ENCODE data around the gene ADAM12.

The ADAM12 gene

GRCh38 chr10:126083009-126083408 is 305.3 kb downstream of the ADAM12 start:
- no peak overlapping the region for H3K4me3 ChIP-seq (ENCODE audit: low read depth, low read length)
- TF ChIP-seq CTCF (IDR thresholded peaks at IDR 0.05; ENCODE audit: borderline replicate concordance, insufficient read depth, low read depth, low read length), result no peak

GRCh38 chr10:126081841-126082466 is 306.3 kb downstream of the ADAM12 start:
- H3K4me3 ChIP-seq (ENCODE audit: low read depth, low read length), result no peak overlapping the region
- no peak for TF ChIP-seq CTCF (IDR thresholded peaks at IDR 0.05; ENCODE audit: borderline replicate concordance, insufficient read depth, low read depth, low read length)

- no peak overlapping the region for H3K4me3 ChIP-seq (ENCODE audit: low read depth, low read length)
- no peak for TF ChIP-seq CTCF (IDR thresholded peaks at IDR 0.05; ENCODE audit: borderline replicate concordance, insufficient read depth, low read depth, low read length)
Measured at GRCh38 chr10:126080879-126081411, 307.3 kb downstream of the ADAM12 start.

GRCh38 chr10:126080291-126080825 is 307.9 kb downstream of the ADAM12 start:
- no peak for TF ChIP-seq CTCF (IDR thresholded peaks at IDR 0.05; ENCODE audit: borderline replicate concordance, insufficient read depth, low read depth, low read length)
- H3K4me3 ChIP-seq (ENCODE audit: low read depth, low read length), result no peak overlapping the region

- no peak for TF ChIP-seq CTCF (IDR thresholded peaks at IDR 0.05; ENCODE audit: borderline replicate concordance, insufficient read depth, low read depth, low read length)
- H3K4me3 ChIP-seq (ENCODE audit: low read depth, low read length), result no peak overlapping the region
Measured at GRCh38 chr10:126075009-126075408, 313.3 kb downstream of the ADAM12 start.

GRCh38 chr10:126074291-126074690 is 314.0 kb downstream of the ADAM12 start:
- TF ChIP-seq CTCF (IDR thresholded peaks at IDR 0.05; ENCODE audit: borderline replicate concordance, insufficient read depth, low read depth, low read length), result no peak
- H3K4me3 ChIP-seq (ENCODE audit: low read depth, low read length), result no peak overlapping the region

- TF ChIP-seq CTCF (IDR thresholded peaks at IDR 0.05; ENCODE audit: borderline replicate concordance, insufficient read depth, low read depth, low read length), result no peak
- H3K4me3 ChIP-seq (ENCODE audit: low read depth, low read length), result no peak overlapping the region
Measured at GRCh38 chr10:126073606-126074005, 314.7 kb downstream of the ADAM12 start.
